ENCODE data around the gene PDPN. TPM values are rescaled to one million over a fixed set of nuclear protein-coding genes. Genes with fewer than 3 reads are reported as not detected.

The PDPN gene
- total and polyA plus RNA-seq, 5 donors from 2014 or later = not detected

GRCh38 chr1:13619909-13620308, 36.3 kb downstream of the PDPN start:
- H3K9me3 ChIP-seq (ENCODE audit: control insufficient read depth in 2 of 2, low read length in 2 of 2) = no peaks in the 10 kb centered on the region
- Mint-ChIP-seq H3K4me3 (no peak overlapping the region), H3K36me3 (no peaks in the 10 kb centered on the region), H3K27ac (peak overlapping the region in 1 of 3 donors; percentile 50), H3K27me3 (peaks cover 11% of the 10 kb centered on the region), H3K4me1 (no peaks in the 10 kb centered on the region), H3K9me3 (peaks cover 0 to 1% (median 0%) of the 10 kb centered on the region in 7 donors)
- H3K4me1 ChIP-seq (ENCODE audit: control insufficient read depth, insufficient read depth, low read length, poor library complexity, severe bottlenecking) = no peaks in the 10 kb centered on the region
- ATAC-seq (ENCODE audit: low read depth in 2 of 2) = no peak
- H3K4me3 ChIP-seq (ENCODE audit: low read depth, low read length) = no peak overlapping the region
- H3K27ac ChIP-seq (ENCODE audit: insufficient read depth, low read length, poor library complexity, severe bottlenecking) = no peak overlapping the region
- H3K36me3 ChIP-seq (ENCODE audit: control insufficient read depth, insufficient read depth, low read length) = no peaks in the 10 kb centered on the region
- DNase-seq = no peak
- H3K27me3 ChIP-seq (ENCODE audit: control insufficient read depth, insufficient read depth, low read length) = no peaks in the 10 kb centered on the region

DNA sequence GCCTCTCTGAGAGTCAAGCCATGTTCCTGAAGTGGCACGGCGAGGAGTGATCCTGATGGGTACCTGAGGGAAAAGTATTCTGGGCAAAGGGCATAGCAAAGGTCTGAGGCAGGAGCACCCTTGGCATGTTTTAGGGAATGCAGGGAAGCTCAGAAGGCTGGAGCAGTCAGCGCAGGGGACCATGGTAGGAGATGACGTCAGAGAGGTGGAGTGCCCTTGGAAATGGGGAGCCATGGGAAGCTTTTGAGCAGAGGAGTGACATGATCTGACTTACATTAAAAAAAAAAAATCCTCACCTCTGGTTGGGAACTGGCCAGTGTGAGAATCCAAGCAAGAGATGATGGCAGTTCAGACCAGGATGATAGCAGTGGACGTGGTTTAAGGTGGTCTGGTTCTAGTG, 37.2 kb downstream of the PDPN start:
- Histone ChIP-seq H3K4me3 (ENCODE audit: low read depth, low read length) (no peak overlapping the region), H3K9me3 (ENCODE audit: control insufficient read depth in 2 of 2, low read length in 2 of 2) (no peaks in the 10 kb centered on the region), H3K4me1 (ENCODE audit: control insufficient read depth, insufficient read depth, low read length, poor library complexity, severe bottlenecking) (no peaks in the 10 kb centered on the region), H3K36me3 (ENCODE audit: control insufficient read depth, insufficient read depth, low read length) (no peaks in the 10 kb centered on the region), H3K27me3 (ENCODE audit: control insufficient read depth, insufficient read depth, low read length) (no peaks in the 10 kb centered on the region), H3K27ac (ENCODE audit: insufficient read depth, low read length, poor library complexity, severe bottlenecking) (no peak overlapping the region)
- Mint-ChIP-seq H3K27ac (no peak overlapping the region), H3K9me3 (peaks cover 0 to 1% (median 0%) of the 10 kb centered on the region in 7 donors), H3K4me3 (no peak overlapping the region), H3K27me3 (peaks cover 9% of the 10 kb centered on the region), H3K36me3 (no peaks in the 10 kb centered on the region), H3K4me1 (no peaks in the 10 kb centered on the region)
- ATAC-seq (ENCODE audit: low read depth in 2 of 2) (no peak), DNase-seq (no peak)

- no peaks in the 10 kb centered on the region for H3K36me3 Mint-ChIP-seq
- no peak overlapping the region for H3K4me3 ChIP-seq (ENCODE audit: low read depth, low read length)
- no peak overlapping the region for H3K4me3 Mint-ChIP-seq
- no peaks in the 10 kb centered on the region for H3K27me3 ChIP-seq (ENCODE audit: control insufficient read depth, insufficient read depth, low read length)
- H3K9me3 ChIP-seq (ENCODE audit: control insufficient read depth in 2 of 2, low read length in 2 of 2) = no peaks in the 10 kb centered on the region
- H3K4me1 Mint-ChIP-seq = no peaks in the 10 kb centered on the region
- H3K9me3 Mint-ChIP-seq = peaks cover 0 to 1% (median 0%) of the 10 kb centered on the region in 7 donors
- no peak for DNase-seq
- H3K4me1 ChIP-seq (ENCODE audit: control insufficient read depth, insufficient read depth, low read length, poor library complexity, severe bottlenecking) = no peaks in the 10 kb centered on the region
- no peak overlapping the region for H3K27ac Mint-ChIP-seq
- H3K36me3 ChIP-seq (ENCODE audit: control insufficient read depth, insufficient read depth, low read length) = no peaks in the 10 kb centered on the region
- peaks cover 4% of the 10 kb centered on the region for H3K27me3 Mint-ChIP-seq
- H3K27ac ChIP-seq (ENCODE audit: insufficient read depth, low read length, poor library complexity, severe bottlenecking) = no peak overlapping the region
- ATAC-seq (ENCODE audit: low read depth in 2 of 2) = no peak
Observed at GRCh38 chr1:13622446-13622845, 38.8 kb downstream of the PDPN start.

GRCh38 chr1:13623021-13623637, 39.5 kb downstream of the PDPN start:
- no peaks in the 10 kb centered on the region for H3K36me3 ChIP-seq (ENCODE audit: control insufficient read depth, insufficient read depth, low read length)
- peaks cover 4% of the 10 kb centered on the region for H3K27me3 Mint-ChIP-seq
- no peak for ATAC-seq (ENCODE audit: low read depth in 2 of 2)
- H3K4me1 ChIP-seq (ENCODE audit: control insufficient read depth, insufficient read depth, low read length, poor library complexity, severe bottlenecking) = no peaks in the 10 kb centered on the region
- no peak overlapping the region for H3K4me3 Mint-ChIP-seq
- H3K27me3 ChIP-seq (ENCODE audit: control insufficient read depth, insufficient read depth, low read length) = no peaks in the 10 kb centered on the region
- no peaks in the 10 kb centered on the region for H3K4me1 Mint-ChIP-seq
- no peak overlapping the region for H3K27ac ChIP-seq (ENCODE audit: insufficient read depth, low read length, poor library complexity, severe bottlenecking)
- no peak overlapping the region for H3K27ac Mint-ChIP-seq
- DNase-seq = no peak
- no peaks in the 10 kb centered on the region for H3K9me3 ChIP-seq (ENCODE audit: control insufficient read depth in 2 of 2, low read length in 2 of 2)
- H3K9me3 Mint-ChIP-seq = peaks cover 0 to 1% (median 0%) of the 10 kb centered on the region in 7 donors
- H3K4me3 ChIP-seq (ENCODE audit: low read depth, low read length) = no peak overlapping the region
- no peaks in the 10 kb centered on the region for H3K36me3 Mint-ChIP-seq

GRCh38 chr1:13624526-13624925, 40.9 kb downstream of the PDPN start:
- DNase-seq = no peak
- H3K36me3 ChIP-seq (ENCODE audit: control insufficient read depth, insufficient read depth, low read length) = no peaks in the 10 kb centered on the region
- Mint-ChIP-seq H3K36me3 (no peaks in the 10 kb centered on the region), H3K4me3 (no peak overlapping the region), H3K9me3 (peaks cover 0 to 1% (median 0%) of the 10 kb centered on the region in 7 donors), H3K27ac (no peak overlapping the region), H3K4me1 (no peaks in the 10 kb centered on the region), H3K27me3 (peaks cover 4% of the 10 kb centered on the region)
- H3K4me1 ChIP-seq (ENCODE audit: control insufficient read depth, insufficient read depth, low read length, poor library complexity, severe bottlenecking) = no peaks in the 10 kb centered on the region
- no peak overlapping the region for H3K27ac ChIP-seq (ENCODE audit: insufficient read depth, low read length, poor library complexity, severe bottlenecking)
- H3K9me3 ChIP-seq (ENCODE audit: control insufficient read depth in 2 of 2, low read length in 2 of 2) = no peaks in the 10 kb centered on the region
- no peak overlapping the region for H3K4me3 ChIP-seq (ENCODE audit: low read depth, low read length)
- no peaks in the 10 kb centered on the region for H3K27me3 ChIP-seq (ENCODE audit: control insufficient read depth, insufficient read depth, low read length)
- ATAC-seq (ENCODE audit: low read depth in 2 of 2) = no peak

DNA sequence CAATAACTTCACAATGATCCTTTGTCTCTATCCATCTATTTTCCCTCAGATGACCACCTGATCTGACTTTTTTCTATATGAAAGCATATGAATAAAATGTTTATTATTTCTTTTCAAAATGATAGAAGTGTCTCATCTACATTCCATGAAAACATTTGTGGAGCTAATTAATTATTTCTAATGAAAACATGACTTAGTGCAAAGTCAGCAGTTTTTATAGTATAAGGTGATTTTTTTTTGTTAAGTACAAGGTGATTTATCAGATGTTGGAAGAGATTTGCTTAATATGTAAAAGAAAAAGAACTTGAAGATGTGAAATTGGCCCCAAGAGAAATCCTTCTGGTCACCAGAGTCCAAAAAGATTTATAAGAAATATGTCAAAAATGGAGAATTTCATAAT, 43.5 kb downstream of the PDPN start:
- H3K9me3 ChIP-seq (ENCODE audit: control insufficient read depth in 2 of 2, low read length in 2 of 2) = no peaks in the 10 kb centered on the region
- H3K27ac ChIP-seq (ENCODE audit: insufficient read depth, low read length, poor library complexity, severe bottlenecking) = no peak overlapping the region
- H3K27me3 ChIP-seq (ENCODE audit: control insufficient read depth, insufficient read depth, low read length) = no peaks in the 10 kb centered on the region
- Mint-ChIP-seq H3K27me3 (peaks cover 7% of the 10 kb centered on the region), H3K36me3 (no peaks in the 10 kb centered on the region), H3K27ac (no peak overlapping the region), H3K4me3 (no peak overlapping the region), H3K4me1 (no peaks in the 10 kb centered on the region), H3K9me3 (peaks cover 0 to 8% (median 0%) of the 10 kb centered on the region in 7 donors)
- no peaks in the 10 kb centered on the region for H3K36me3 ChIP-seq (ENCODE audit: control insufficient read depth, insufficient read depth, low read length)
- no peak for DNase-seq
- ATAC-seq (ENCODE audit: low read depth in 2 of 2) = no peak
- no peak overlapping the region for H3K4me3 ChIP-seq (ENCODE audit: low read depth, low read length)
- no peaks in the 10 kb centered on the region for H3K4me1 ChIP-seq (ENCODE audit: control insufficient read depth, insufficient read depth, low read length, poor library complexity, severe bottlenecking)

GRCh38 chr1:13628218-13628617, 44.6 kb downstream of the PDPN start:
- H3K27ac ChIP-seq (ENCODE audit: insufficient read depth, low read length, poor library complexity, severe bottlenecking) = no peak overlapping the region
- H3K36me3 ChIP-seq (ENCODE audit: control insufficient read depth, insufficient read depth, low read length) = no peaks in the 10 kb centered on the region

GRCh38 chr1:13628711-13629110, 45.1 kb downstream of the PDPN start:
- no peak overlapping the region for H3K27ac ChIP-seq (ENCODE audit: insufficient read depth, low read length, poor library complexity, severe bottlenecking)
- H3K27me3 Mint-ChIP-seq = peaks cover 12% of the 10 kb centered on the region
- no peaks in the 10 kb centered on the region for H3K4me1 Mint-ChIP-seq
- ATAC-seq (ENCODE audit: low read depth in 2 of 2) = no peak
- H3K9me3 ChIP-seq (ENCODE audit: control insufficient read depth in 2 of 2, low read length in 2 of 2) = no peaks in the 10 kb centered on the region
- no peaks in the 10 kb centered on the region for H3K4me1 ChIP-seq (ENCODE audit: control insufficient read depth, insufficient read depth, low read length, poor library complexity, severe bottlenecking)
- peaks cover 0 to 10% (median 1%) of the 10 kb centered on the region in 7 donors for H3K9me3 Mint-ChIP-seq
- no peak for DNase-seq
- H3K4me3 ChIP-seq (ENCODE audit: low read depth, low read length) = no peak overlapping the region
- no peaks in the 10 kb centered on the region for H3K36me3 Mint-ChIP-seq
- no peak overlapping the region for H3K27ac Mint-ChIP-seq
- no peaks in the 10 kb centered on the region for H3K36me3 ChIP-seq (ENCODE audit: control insufficient read depth, insufficient read depth, low read length)
- H3K4me3 Mint-ChIP-seq = no peak overlapping the region
- no peaks in the 10 kb centered on the region for H3K27me3 ChIP-seq (ENCODE audit: control insufficient read depth, insufficient read depth, low read length)

More at GRCh38 chr1:13628218-13628617, 44.6 kb downstream of the PDPN start:
- Mint-ChIP-seq H3K27me3 (peaks cover 8% of the 10 kb centered on the region), H3K9me3 (peaks cover 0 to 10% (median 1%) of the 10 kb centered on the region in 7 donors), H3K36me3 (no peaks in the 10 kb centered on the region), H3K4me1 (no peaks in the 10 kb centered on the region), H3K4me3 (no peak overlapping the region), H3K27ac (no peak overlapping the region)
- ATAC-seq (ENCODE audit: low read depth in 2 of 2) = no peak
- Histone ChIP-seq H3K4me3 (ENCODE audit: low read depth, low read length) (no peak overlapping the region), H3K9me3 (ENCODE audit: control insufficient read depth in 2 of 2, low read length in 2 of 2) (no peaks in the 10 kb centered on the region), H3K27me3 (ENCODE audit: control insufficient read depth, insufficient read depth, low read length) (no peaks in the 10 kb centered on the region), H3K4me1 (ENCODE audit: control insufficient read depth, insufficient read depth, low read length, poor library complexity, severe bottlenecking) (no peaks in the 10 kb centered on the region)
- DNase-seq = no peak
